Caco-2 (cell line): Measurements from ENCODE around the gene PXYLP1. TPM values are rescaled to one million over a fixed set of nuclear protein-coding genes. Genes with fewer than 3 reads are reported as not detected.

Experiments used
- BruUV-seq: library from RNA; stranded (reverse); fragments of 400-500 nt; replicated peaks from 2 replicates; lab custom pipeline; 2021; lab: Mats Ljungman, UMichigan
- CTCF ChIA-PET: fragments of 300-600 bp; sonication (Branson Sonifier 250); formaldehyde crosslinking; loops from one replicate; lab custom pipeline; 2022; ENCODE audit warnings: antibody characterized with exemption; lab: Charles Lee
- POLR2A ChIA-PET: fragments of 300-600 bp; sonication (Branson Sonifier 250); formaldehyde crosslinking; loops from one replicate; lab custom pipeline; 2022; ENCODE audit warnings: antibody characterized with exemption; lab: Charles Lee
- DNase-seq, 2 experiments: peaks; one replicate each; pipeline versions ENCODE4 v3.0.0 to v3.0.0-alpha.2; 2020 to 2022
- H3K27me3 ChIP-seq: replicated peaks from 2 replicates; pipeline ENCODE4 v1.6.0; 2011; ENCODE audit warnings: low read length; ENCODE audit not compliant: control insufficient read depth, insufficient read depth
- H3K36me3 ChIP-seq: 2 replicates; pipeline ENCODE4 v1.5.1; 2011; ENCODE audit warnings: low read length; ENCODE audit not compliant: control insufficient read depth, insufficient read depth
- H3K4me1 ChIP-seq: fragments of 250-450 bp; sonication (Bioruptor Pico); 2 replicates; pipeline ENCODE4 v1.5.1; 2020; ENCODE audit warnings: mild to moderate bottlenecking
- H3K4me3 ChIP-seq: 2 replicates; pipeline ENCODE4 v1.5.1; 2011; ENCODE audit warnings: low read depth, mild to moderate bottlenecking, control low read depth, low read length
- H3K9me3 ChIP-seq: fragments of 250-450 bp; sonication (Bioruptor Pico); 2 replicates; pipeline ENCODE4 v1.5.1; 2020; ENCODE audit warnings: mild to moderate bottlenecking, moderate library complexity
- H3K27ac Mint-ChIP-seq: one replicate; pipeline ENCODE4 v1.8.0; 2022; ENCODE audit warnings: mixed read lengths; ENCODE audit not compliant: unreplicated experiment
- H3K27me3 Mint-ChIP-seq: one replicate; pipeline ENCODE4 v1.8.0; 2022; ENCODE audit warnings: mixed read lengths; ENCODE audit not compliant: insufficient read depth, unreplicated experiment
- H3K36me3 Mint-ChIP-seq: one replicate; pipeline ENCODE4 v1.8.0; 2022; ENCODE audit warnings: mild to moderate bottlenecking, mixed read lengths; ENCODE audit not compliant: insufficient read depth, unreplicated experiment
- H3K4me1 Mint-ChIP-seq: one replicate; pipeline ENCODE4 v1.8.0; 2022; ENCODE audit warnings: low read depth, mixed read lengths; ENCODE audit not compliant: unreplicated experiment
- H3K4me3 Mint-ChIP-seq: one replicate; pipeline ENCODE4 v1.8.0; 2022; ENCODE audit warnings: mild to moderate bottlenecking, moderate library complexity, mixed read lengths; ENCODE audit not compliant: unreplicated experiment
- H3K9me3 Mint-ChIP-seq: one replicate; pipeline ENCODE4 v1.8.0; 2022; ENCODE audit warnings: mixed read lengths; ENCODE audit not compliant: unreplicated experiment
- intact Hi-C: fragments of 100-400 bp; cut with micrococcal nuclease; formaldehyde crosslinking; loops from one replicate; pipeline ENCODE4 v1.10.0; 2022; ENCODE audit not compliant: unreplicated experiment
- total RNA-seq: library from RNA; stranded (reverse); gene quantifications from 2 replicates; pipeline ENCODE4 v1.2.3, GENCODE V29; 2022
- TF ChIP-seq, protein P1 (sequence below), 2 experiments: fragments of 200-600 bp in 1 of 2; IDR thresholded peaks; 1 replicate in 1 of 2; 2 replicates in 1 of 2; pipeline versions ENCODE4 v1.5.1 to v1.8.0; 2011 to 2022; ENCODE audit warnings: antibody characterized with exemption in 1 of 2, control low read depth in 1 of 2, inconsistent platforms in 1 of 2, low read depth in 1 of 2, low read length in 1 of 2, mild to moderate bottlenecking in 1 of 2, moderate library complexity in 1 of 2; ENCODE audit not compliant: insufficient read depth in 1 of 2, severe bottlenecking in 1 of 2, unreplicated experiment in 1 of 2

The PXYLP1 gene
- total RNA-seq, 1 experiment from 2014 or later, result 24.6 TPM

DNA sequence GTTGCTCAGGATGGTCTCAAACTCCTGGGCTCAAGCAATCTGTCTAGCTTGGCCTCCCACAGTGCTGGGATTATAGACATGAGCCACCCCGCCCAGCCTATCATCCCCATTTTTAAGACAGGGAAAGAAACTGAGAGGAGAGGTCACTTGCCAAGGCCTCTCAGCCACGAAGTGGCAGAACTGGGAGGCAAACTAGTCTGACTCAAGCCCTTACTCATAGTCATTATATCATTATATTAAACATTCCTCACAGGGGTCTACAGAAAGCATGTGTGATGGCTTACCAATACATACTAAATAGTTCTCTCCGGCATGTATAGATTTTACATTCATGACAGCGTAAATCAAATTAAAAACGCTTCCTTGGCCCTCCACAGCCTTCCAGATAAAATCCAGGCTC is 74.7 kb downstream of the PXYLP1 start:
- intact Hi-C loops, result no loop called here
- H3K4me1 Mint-ChIP-seq, result no peaks in the 10 kb centered on the region
- ChIA-PET POLR2A (interaction anchor here (0.6 kb wide), 1 partner anchor 18 kb away, joined by 3 read pairs; no protein-coding TSS in a partner anchor), CTCF (interaction anchor here (0.6 to 1.0 kb wide), 2 partner anchors 74 to 146 kb away, joined by 3 to 5 read pairs; partner anchors contain the start of gene PXYLP1)
- H3K36me3 ChIP-seq, result no peaks in the 10 kb centered on the region
- H3K27ac Mint-ChIP-seq, result no peak overlapping the region
- no peaks in the 10 kb centered on the region for H3K27me3 ChIP-seq
- H3K9me3 ChIP-seq, result no peaks in the 10 kb centered on the region
- H3K4me1 ChIP-seq, result no peaks in the 10 kb centered on the region; the same call in 1 of the 2 replicates
- H3K27me3 Mint-ChIP-seq, result no peaks in the 10 kb centered on the region
- no peak overlapping the region for H3K4me3 ChIP-seq
- no peak for DNase-seq
- H3K36me3 Mint-ChIP-seq, result no peaks in the 10 kb centered on the region
- no peak overlapping the region for H3K4me3 Mint-ChIP-seq
- BruUV-seq, result no TSS peak
- no peaks in the 10 kb centered on the region for H3K9me3 Mint-ChIP-seq
- TF ChIP-seq, protein P1, sequence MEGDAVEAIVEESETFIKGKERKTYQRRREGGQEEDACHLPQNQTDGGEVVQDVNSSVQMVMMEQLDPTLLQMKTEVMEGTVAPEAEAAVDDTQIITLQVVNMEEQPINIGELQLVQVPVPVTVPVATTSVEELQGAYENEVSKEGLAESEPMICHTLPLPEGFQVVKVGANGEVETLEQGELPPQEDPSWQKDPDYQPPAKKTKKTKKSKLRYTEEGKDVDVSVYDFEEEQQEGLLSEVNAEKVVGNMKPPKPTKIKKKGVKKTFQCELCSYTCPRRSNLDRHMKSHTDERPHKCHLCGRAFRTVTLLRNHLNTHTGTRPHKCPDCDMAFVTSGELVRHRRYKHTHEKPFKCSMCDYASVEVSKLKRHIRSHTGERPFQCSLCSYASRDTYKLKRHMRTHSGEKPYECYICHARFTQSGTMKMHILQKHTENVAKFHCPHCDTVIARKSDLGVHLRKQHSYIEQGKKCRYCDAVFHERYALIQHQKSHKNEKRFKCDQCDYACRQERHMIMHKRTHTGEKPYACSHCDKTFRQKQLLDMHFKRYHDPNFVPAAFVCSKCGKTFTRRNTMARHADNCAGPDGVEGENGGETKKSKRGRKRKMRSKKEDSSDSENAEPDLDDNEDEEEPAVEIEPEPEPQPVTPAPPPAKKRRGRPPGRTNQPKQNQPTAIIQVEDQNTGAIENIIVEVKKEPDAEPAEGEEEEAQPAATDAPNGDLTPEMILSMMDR (IDR thresholded peaks at IDR 0.05; ENCODE audit: insufficient read depth in 1 of 2, low read depth in 1 of 2, low read length in 1 of 2, severe bottlenecking in 1 of 2, unreplicated experiment in 1 of 2), result no peak

DNA sequence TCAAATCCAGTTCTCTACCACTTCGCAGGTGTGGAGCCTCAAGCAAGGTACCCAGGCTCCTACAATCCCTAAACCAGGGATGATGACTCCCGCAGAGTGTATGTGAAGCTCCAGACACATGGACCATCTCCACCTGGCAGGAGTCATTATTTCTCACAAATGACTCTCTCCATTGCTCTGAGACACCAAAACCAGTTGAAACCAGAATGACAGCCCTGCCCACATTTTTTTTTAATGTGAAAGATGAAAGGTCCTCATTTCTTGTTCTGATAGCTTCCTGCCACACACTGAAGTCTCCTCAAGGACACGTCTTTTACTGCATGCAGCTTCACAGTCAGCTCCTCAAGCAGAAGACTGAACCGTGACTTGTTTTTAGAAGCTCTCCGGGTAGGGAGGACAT is 75.3 kb downstream of the PXYLP1 start:
- TF ChIP-seq, protein P1 (IDR thresholded peaks at IDR 0.05; ENCODE audit: insufficient read depth in 1 of 2, low read depth in 1 of 2, low read length in 1 of 2, severe bottlenecking in 1 of 2, unreplicated experiment in 1 of 2), result no peak
- intact Hi-C loops, result no loop called here
- Mint-ChIP-seq H3K9me3 (no peaks in the 10 kb centered on the region), H3K36me3 (no peaks in the 10 kb centered on the region), H3K4me3 (no peak overlapping the region), H3K27ac (no peak overlapping the region), H3K27me3 (no peaks in the 10 kb centered on the region), H3K4me1 (peaks cover under 1% of the 10 kb centered on the region)
- Histone ChIP-seq H3K27me3 (no peaks in the 10 kb centered on the region), H3K36me3 (no peaks in the 10 kb centered on the region), H3K4me3 (no peak overlapping the region), H3K9me3 (no peaks in the 10 kb centered on the region), H3K4me1 (no peaks in the 10 kb centered on the region; the same call in 1 of the 2 replicates)
- DNase-seq, result no peak
- ChIA-PET CTCF (interaction anchor here (1.0 kb wide), 1 partner anchor 148 kb away, joined by 3 read pairs; no protein-coding TSS in a partner anchor), POLR2A (no interaction called here)
- no TSS peak for BruUV-seq

DNA sequence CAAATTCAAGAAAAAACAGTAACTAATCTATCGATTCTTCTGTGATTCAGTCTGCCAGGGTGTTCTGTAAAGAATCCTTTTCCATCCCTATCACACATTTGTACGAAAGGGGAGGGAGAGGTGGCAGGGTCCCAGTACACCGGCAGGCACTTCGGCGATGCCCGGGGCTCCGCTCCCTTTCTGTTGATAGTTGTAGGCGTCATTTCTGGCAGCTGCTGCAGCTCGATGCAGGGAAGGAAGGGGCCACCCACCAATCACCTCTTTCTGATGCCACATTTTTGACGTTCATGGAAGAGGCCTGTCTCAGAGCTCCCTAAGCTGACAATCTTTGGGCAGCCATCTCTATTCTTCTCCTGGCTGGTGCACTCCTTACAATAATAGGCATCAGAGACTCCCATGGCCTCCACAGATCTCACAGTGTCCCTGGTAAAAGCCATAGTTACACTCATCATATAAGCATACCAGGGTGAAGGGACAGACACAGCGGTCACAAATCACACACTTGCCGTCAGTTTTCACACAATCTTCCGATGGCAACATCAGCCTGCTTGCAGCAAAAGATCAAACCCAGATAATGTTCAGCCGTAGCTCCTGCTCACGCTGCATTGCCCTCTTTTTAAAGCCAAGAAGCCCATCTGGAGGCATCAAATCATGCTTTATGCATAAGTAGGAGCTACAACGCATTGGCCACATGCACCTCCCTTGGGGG is 75.9 kb downstream of the PXYLP1 start:
- TF ChIP-seq, protein P1 (IDR thresholded peaks at IDR 0.05; ENCODE audit: insufficient read depth in 1 of 2, low read depth in 1 of 2, low read length in 1 of 2, severe bottlenecking in 1 of 2, unreplicated experiment in 1 of 2), result no peak
- no TSS peak for BruUV-seq
- H3K4me3 Mint-ChIP-seq, result no peak overlapping the region

More for the DNA sequence above, 75.9 kb downstream of the PXYLP1 start:
- ChIA-PET POLR2A (no interaction called here), CTCF (interaction anchor here (1.0 to 1.5 kb wide), 4 partner anchors 76 to 148 kb away, joined by 3 to 13 read pairs (median 10); partner anchors contain the start of gene PXYLP1)
- H3K9me3 Mint-ChIP-seq, result no peaks in the 10 kb centered on the region
- H3K9me3 ChIP-seq, result no peaks in the 10 kb centered on the region
- no peaks in the 10 kb centered on the region for H3K27me3 ChIP-seq
- H3K27me3 Mint-ChIP-seq, result no peaks in the 10 kb centered on the region
- intact Hi-C loops, result loop anchor here (1.0 kb wide), 1 partner anchor 79 kb away; no protein-coding TSS in a partner anchor
- no peak overlapping the region for H3K27ac Mint-ChIP-seq
- H3K36me3 ChIP-seq, result no peaks in the 10 kb centered on the region
- H3K4me1 ChIP-seq, result peaks cover 6% of the 10 kb centered on the region
- no peaks in the 10 kb centered on the region for H3K36me3 Mint-ChIP-seq
- no peak overlapping the region for H3K4me3 ChIP-seq
- H3K4me1 Mint-ChIP-seq, result peaks cover 5% of the 10 kb centered on the region
- no peak for DNase-seq
